DOHH2 (cell line): ENCODE data around the gene AUTS2.

Experiments used
- H3F3A ChIP-seq: fragments of 200-600 bp; sonication (generic), shearing (Covaris generic); 2 replicates; pipeline ENCODE4 v1.6.0; 2016; ENCODE audit warnings: antibody characterized with exemption, mild to moderate bottlenecking; ENCODE audit not compliant: control insufficient read depth, insufficient read depth
- H3K27ac ChIP-seq: fragments of 200-600 bp; sonication (generic); 2 replicates; pipeline ENCODE4 v1.5.1; 2014; ENCODE audit warnings: low read depth, mild to moderate bottlenecking, low read length, moderate library complexity
- H3K27me3 ChIP-seq: fragments of 200-600 bp; sonication (generic); 2 replicates; pipeline ENCODE4 v1.6.1; 2014; ENCODE audit warnings: mild to moderate bottlenecking, low read length, mixed read lengths; ENCODE audit not compliant: control insufficient read depth
- H3K36me3 ChIP-seq: fragments of 200-600 bp; sonication (generic); 2 replicates; pipeline ENCODE4 v1.6.1; 2014; ENCODE audit warnings: mild to moderate bottlenecking, low read length, moderate library complexity, mixed read lengths; ENCODE audit not compliant: control insufficient read depth
- H3K4me1 ChIP-seq: fragments of 200-600 bp; sonication (generic); 2 replicates; pipeline ENCODE4 v1.6.1; 2014; ENCODE audit warnings: mild to moderate bottlenecking, low read length, mixed read lengths; ENCODE audit not compliant: control insufficient read depth
- H3K4me2 ChIP-seq: fragments of 200-600 bp; sonication (generic); 2 replicates; pipeline ENCODE4 v1.6.0; 2014; ENCODE audit warnings: mild to moderate bottlenecking, low read length, moderate library complexity
- H3K4me3 ChIP-seq: fragments of 200-600 bp; sonication (generic); 2 replicates; pipeline ENCODE4 v1.5.1; 2014; ENCODE audit warnings: mild to moderate bottlenecking, low read length, mixed read lengths
- H3K79me2 ChIP-seq: fragments of 200-600 bp; sonication (generic); 2 replicates; pipeline ENCODE4 v1.6.1; 2014; ENCODE audit warnings: mild to moderate bottlenecking, low read length, mixed read lengths; ENCODE audit not compliant: control insufficient read depth
- H3K9me2 ChIP-seq: fragments of 200-600 bp; sonication (generic); replicated peaks from 2 replicates; pipeline ENCODE4 v1.6.1; 2014; ENCODE audit warnings: mild to moderate bottlenecking, low read length, mixed read lengths; ENCODE audit not compliant: control insufficient read depth
- H3K9me3 ChIP-seq: fragments of 200-600 bp; sonication (generic); 2 replicates; pipeline ENCODE4 v1.6.1; 2014; ENCODE audit warnings: antibody characterized with exemption, low read length, mixed read lengths; ENCODE audit not compliant: control insufficient read depth, insufficient read depth
- H4K20me1 ChIP-seq: fragments of 200-600 bp; sonication (generic); 2 replicates; pipeline ENCODE4 v1.6.0; 2014; ENCODE audit warnings: low read depth, mild to moderate bottlenecking, antibody characterized with exemption, low read length, moderate library complexity; ENCODE audit not compliant: control insufficient read depth, insufficient read depth
- CTCF ChIP-seq: fragments of 200-600 bp; sonication (generic); IDR thresholded peaks from one replicate; pipeline ENCODE4 v1.5.1; 2014; ENCODE audit warnings: antibody characterized with exemption, mild to moderate bottlenecking, low read depth, low read length; ENCODE audit not compliant: poor library complexity, severe bottlenecking
- EZH2phosphoT487 ChIP-seq: fragments of 200-600 bp; sonication (generic); IDR thresholded peaks from 2 replicates; pipeline ENCODE4 v1.6.1; 2017; ENCODE audit warnings: borderline replicate concordance, mild to moderate bottlenecking, antibody characterized with exemption, low read length, moderate library complexity, mixed read lengths

Gene AUTS2

GRCh38 chr7:70616821-70617220 lies 1018.5 kb downstream of the AUTS2 start:
- H3K27me3 ChIP-seq, result no peaks in the 10 kb centered on the region
- H4K20me1 ChIP-seq, result no peaks in the 10 kb centered on the region
- no peak overlapping the region for H3K4me2 ChIP-seq
- H3K36me3 ChIP-seq, result no peaks in the 10 kb centered on the region
- TF ChIP-seq CTCF, result no peak
- no peak for TF ChIP-seq EZH2phosphoT487
- H3K4me3 ChIP-seq, result no peak overlapping the region
- no peaks in the 10 kb centered on the region for H3K79me2 ChIP-seq
- H3K9me3 ChIP-seq, result no peaks in the 10 kb centered on the region
- H3K27ac ChIP-seq, result no peak overlapping the region
- peaks cover 4% of the 10 kb centered on the region; the same call in 1 of the 2 replicates for H3K4me1 ChIP-seq
- no peaks in the 10 kb centered on the region for H3K9me2 ChIP-seq
- H3F3A ChIP-seq, result no peaks in the 10 kb centered on the region

- H3K4me3 ChIP-seq, result no peak overlapping the region
- no peaks in the 10 kb centered on the region for H3K9me3 ChIP-seq
- H3K79me2 ChIP-seq, result no peaks in the 10 kb centered on the region
- H3K4me2 ChIP-seq, result no peak overlapping the region
- H3F3A ChIP-seq, result no peaks in the 10 kb centered on the region
- peaks cover 4% of the 10 kb centered on the region; the same call in 1 of the 2 replicates for H3K4me1 ChIP-seq
- no peaks in the 10 kb centered on the region for H3K36me3 ChIP-seq
- H3K9me2 ChIP-seq, result no peaks in the 10 kb centered on the region
- TF ChIP-seq EZH2phosphoT487 (no peak), CTCF (no peak)
- no peaks in the 10 kb centered on the region for H4K20me1 ChIP-seq
- no peak overlapping the region for H3K27ac ChIP-seq
- no peaks in the 10 kb centered on the region for H3K27me3 ChIP-seq
Measured at GRCh38 chr7:70618020-70618551, 1019.8 kb downstream of the AUTS2 start.

- TF ChIP-seq CTCF (no peak), EZH2phosphoT487 (no peak)
- H3K4me1 ChIP-seq, result peaks cover 4% of the 10 kb centered on the region; the same call in 1 of the 2 replicates
- H3K4me3 ChIP-seq, result no peak overlapping the region
- no peaks in the 10 kb centered on the region for H3K9me2 ChIP-seq
- H3K9me3 ChIP-seq, result no peaks in the 10 kb centered on the region
- no peak overlapping the region for H3K27ac ChIP-seq
- H4K20me1 ChIP-seq, result no peaks in the 10 kb centered on the region
- no peaks in the 10 kb centered on the region for H3K79me2 ChIP-seq
- no peaks in the 10 kb centered on the region for H3F3A ChIP-seq
- H3K4me2 ChIP-seq, result no peak overlapping the region
- no peaks in the 10 kb centered on the region for H3K36me3 ChIP-seq
- no peaks in the 10 kb centered on the region for H3K27me3 ChIP-seq
Measured at GRCh38 chr7:70619130-70619529, 1020.9 kb downstream of the AUTS2 start.
